Liver (tissue), 9 donors: ENCODE data around the gene SPSB2. TPM values are rescaled to one million over a fixed set of nuclear protein-coding genes. Genes with fewer than 3 reads are reported as not detected.
"Not testable (repeated sequence)": the region's sequence is repeated elsewhere in the genome, so short reads cannot be mapped to it uniquely, and the experiment has no call there.

ENCODE experiments used
- DNase-seq: peaks from one replicate; pipeline ENCODE4 v3.0.0-alpha.2; 2017; ENCODE audit warnings: low spot score
- H3K27ac ChIP-seq, 2 donors: one replicate each; pipeline ENCODE4 v1.7.0; 2013; ENCODE audit warnings: inconsistent platforms in 2 of 2, low read length in 2 of 2, control low read depth in 1 of 2, low read depth in 1 of 2, mild to moderate bottlenecking in 1 of 2
- H3K27me3 ChIP-seq, 4 donors: one replicate each; pipeline versions ENCODE4 v1.6.1 to v1.7.0; 2013; ENCODE audit warnings: low read length in 3 of 4, inconsistent platforms in 1 of 4, mild to moderate bottlenecking in 1 of 4, moderate library complexity in 1 of 4; ENCODE audit not compliant: control insufficient read depth in 4 of 4, insufficient read depth in 4 of 4
- H3K36me3 ChIP-seq, 4 donors: one replicate each; pipeline versions ENCODE4 v1.6.1 to v1.7.0; 2013; ENCODE audit warnings: low read length in 3 of 4, mild to moderate bottlenecking in 3 of 4, low read depth in 1 of 4, moderate library complexity in 1 of 4; ENCODE audit not compliant: control insufficient read depth in 4 of 4, insufficient read depth in 3 of 4
- H3K4me1 ChIP-seq, 4 donors: one replicate each; pipeline versions ENCODE4 v1.6.1 to v1.7.0; 2013; ENCODE audit warnings: low read length in 3 of 4, mild to moderate bottlenecking in 3 of 4, moderate library complexity in 1 of 4; ENCODE audit not compliant: control insufficient read depth in 4 of 4, insufficient read depth in 4 of 4
- H3K4me3 ChIP-seq, 3 donors: one replicate each; pipeline versions ENCODE4 v1.6.1 to v1.7.0; 2013; ENCODE audit warnings: low read length in 3 of 3, control low read depth in 1 of 3, low read depth in 1 of 3, mild to moderate bottlenecking in 1 of 3
- H3K9ac ChIP-seq, 2 donors: one replicate each; pipeline ENCODE4 v1.7.0; 2013; ENCODE audit warnings: low read length in 2 of 2, mild to moderate bottlenecking in 2 of 2, moderate library complexity in 2 of 2, control low read depth in 1 of 2, low read depth in 1 of 2
- H3K9me3 ChIP-seq, 4 donors: one replicate each; pipeline versions ENCODE4 v1.6.1 to v1.7.0; 2013; ENCODE audit warnings: low read length in 3 of 4; ENCODE audit not compliant: control insufficient read depth in 4 of 4
- CTCF ChIP-seq: fragments of 150-350 bp; IDR thresholded peaks from 2 replicates; pipeline ENCODE4 v1.5.1; 2017; ENCODE audit warnings: improper control_type of control experiment, low read depth, low read length; ENCODE audit not compliant: missing input control
- EGR1 ChIP-seq, 2 donors: IDR thresholded peaks; 2 replicates each; pipeline ENCODE4 v1.6.1; 2016 to 2018; ENCODE audit warnings: antibody characterized with exemption in 2 of 2, low read depth in 2 of 2
- FOXA2 ChIP-seq: IDR thresholded peaks from 2 replicates; pipeline ENCODE4 v1.6.1; 2016; ENCODE audit warnings: antibody characterized with exemption
- GABPA ChIP-seq, 2 donors: IDR thresholded peaks in 1 of 2; conservative IDR thresholded peaks in 1 of 2; 2 replicates each; pipeline ENCODE4 v1.6.1; 2016; ENCODE audit warnings: antibody characterized with exemption in 2 of 2, mild to moderate bottlenecking in 1 of 2, moderate library complexity in 1 of 2
- JUND ChIP-seq, 2 donors: IDR thresholded peaks; 2 replicates each; pipeline ENCODE4 v1.6.1; 2016; ENCODE audit warnings: antibody characterized with exemption in 2 of 2
- MAX ChIP-seq: IDR thresholded peaks from 2 replicates; pipeline ENCODE4 v1.6.1; 2016; ENCODE audit warnings: antibody characterized with exemption
- NR2F2 ChIP-seq: IDR thresholded peaks from 2 replicates; pipeline ENCODE4 v1.6.1; 2016; ENCODE audit warnings: antibody characterized with exemption
- RAD21 ChIP-seq, 2 donors: IDR thresholded peaks; 2 replicates each; pipeline ENCODE4 v1.6.1; 2016; ENCODE audit warnings: antibody characterized with exemption in 2 of 2, mild to moderate bottlenecking in 2 of 2
- REST ChIP-seq: IDR thresholded peaks from 2 replicates; pipeline ENCODE4 v1.6.1; 2016; ENCODE audit warnings: antibody characterized with exemption, mild to moderate bottlenecking
- RXRA ChIP-seq, 2 donors: IDR thresholded peaks; 2 replicates each; pipeline ENCODE4 v1.6.1; 2017 to 2018; ENCODE audit warnings: antibody characterized with exemption in 2 of 2, mild to moderate bottlenecking in 1 of 2
- SP1 ChIP-seq: IDR thresholded peaks from 2 replicates; pipeline ENCODE4 v1.6.1; 2018; ENCODE audit warnings: antibody characterized with exemption, mild to moderate bottlenecking
- TAF1 ChIP-seq: conservative IDR thresholded peaks from 2 replicates; pipeline ENCODE4 v1.6.1; 2016; ENCODE audit warnings: antibody characterized with exemption, mild to moderate bottlenecking
- YY1 ChIP-seq: IDR thresholded peaks from 2 replicates; pipeline ENCODE4 v1.6.1; 2016; ENCODE audit warnings: antibody characterized with exemption, mild to moderate bottlenecking
- WGBS: extraction: QIAGEN DNeasy Blood & Tissue Kit; methylation state at CpG from one replicate; pipeline ENCODE4 v1.1.7; 2013; 5-methylcytosine and 5-hydroxymethylcytosine counted together
- polyA plus RNA-seq, 2 donors: library from polyadenylated mRNA; stranded (reverse) in 1 of 2; unstranded in 1 of 2; fragments of 200-250 nt in 1 of 2; fragments of >200 nt in 1 of 2; fragmentation: Nextera tagmentation in 1 of 2; extraction: Ambion mirVana in 1 of 2; gene quantifications; one replicate each; pipeline versions ENCODE4 v1.2.1 to v1.2.3, GENCODE V29; 2013 to 2015
- total RNA-seq, 2 donors: library from RNA; depleted of rRNA; stranded (reverse); fragments of >200 nt; gene quantifications; one replicate each; pipeline ENCODE4 v1.2.3, GENCODE V29; 2014
- TF ChIP-seq, protein P1 (sequence below): IDR thresholded peaks from 2 replicates; pipeline ENCODE4 v1.6.1; 2016; ENCODE audit warnings: antibody characterized with exemption
- TF ChIP-seq, protein P2 (sequence below): IDR thresholded peaks from 2 replicates; pipeline ENCODE4 v1.6.1; 2016; ENCODE audit warnings: antibody characterized with exemption
- donor health status: healthy.
- donor health status: healthy.
- donor health status: healthy.
- donor health status: healthy.
- donor health status: healthy.

Gene SPSB2
- total and polyA plus RNA-seq, 4 donors = 3.2 to 4.6 (median 4.1) TPM

GRCh38 chr12:6872073-6873048 lies 742 bp downstream of the SPSB2 start (continued):
- TF ChIP-seq MAX (no peak), JUND (IDR thresholded peaks at IDR 0.05) (no peak), EGR1 (IDR thresholded peaks at IDR 0.05; ENCODE audit: low read depth in 2 of 2) (no peak), CTCF (peak; percentile 90), RAD21 (IDR thresholded peaks at IDR 0.05) (peak; percentile 52 to 74), RXRA (IDR thresholded peaks at IDR 0.05) (no peak), FOXA2 (no peak)
- TF ChIP-seq, protein P1, sequence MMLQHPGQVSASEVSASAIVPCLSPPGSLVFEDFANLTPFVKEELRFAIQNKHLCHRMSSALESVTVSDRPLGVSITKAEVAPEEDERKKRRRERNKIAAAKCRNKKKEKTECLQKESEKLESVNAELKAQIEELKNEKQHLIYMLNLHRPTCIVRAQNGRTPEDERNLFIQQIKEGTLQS = no peak

GRCh38 chr12:6871052-6871957 lies 1.8 kb downstream of the SPSB2 start:
- TF ChIP-seq JUND (IDR thresholded peaks at IDR 0.05) = no peak
- no peak for TF ChIP-seq YY1
- no peak for TF ChIP-seq NR2F2
- TF ChIP-seq RXRA (IDR thresholded peaks at IDR 0.05) = no peak
- TF ChIP-seq SP1 = no peak
- no peak for TF ChIP-seq GABPA (IDR thresholded peaks at IDR 0.05 in 1 of 2, conservative IDR thresholded peaks at IDR 0.05 in 1 of 2)
- TF ChIP-seq, protein P2, sequence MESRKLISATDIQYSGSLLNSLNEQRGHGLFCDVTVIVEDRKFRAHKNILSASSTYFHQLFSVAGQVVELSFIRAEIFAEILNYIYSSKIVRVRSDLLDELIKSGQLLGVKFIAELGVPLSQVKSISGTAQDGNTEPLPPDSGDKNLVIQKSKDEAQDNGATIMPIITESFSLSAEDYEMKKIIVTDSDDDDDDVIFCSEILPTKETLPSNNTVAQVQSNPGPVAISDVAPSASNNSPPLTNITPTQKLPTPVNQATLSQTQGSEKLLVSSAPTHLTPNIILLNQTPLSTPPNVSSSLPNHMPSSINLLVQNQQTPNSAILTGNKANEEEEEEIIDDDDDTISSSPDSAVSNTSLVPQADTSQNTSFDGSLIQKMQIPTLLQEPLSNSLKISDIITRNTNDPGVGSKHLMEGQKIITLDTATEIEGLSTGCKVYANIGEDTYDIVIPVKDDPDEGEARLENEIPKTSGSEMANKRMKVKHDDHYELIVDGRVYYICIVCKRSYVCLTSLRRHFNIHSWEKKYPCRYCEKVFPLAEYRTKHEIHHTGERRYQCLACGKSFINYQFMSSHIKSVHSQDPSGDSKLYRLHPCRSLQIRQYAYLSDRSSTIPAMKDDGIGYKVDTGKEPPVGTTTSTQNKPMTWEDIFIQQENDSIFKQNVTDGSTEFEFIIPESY = no peak
- TF ChIP-seq FOXA2 = no peak
- no peak for TF ChIP-seq REST
- no peak for TF ChIP-seq MAX
- TF ChIP-seq, protein P1 = no peak
- no peak for TF ChIP-seq TAF1
- no peak for TF ChIP-seq EGR1 (IDR thresholded peaks at IDR 0.05; ENCODE audit: low read depth in 2 of 2)

DNA sequence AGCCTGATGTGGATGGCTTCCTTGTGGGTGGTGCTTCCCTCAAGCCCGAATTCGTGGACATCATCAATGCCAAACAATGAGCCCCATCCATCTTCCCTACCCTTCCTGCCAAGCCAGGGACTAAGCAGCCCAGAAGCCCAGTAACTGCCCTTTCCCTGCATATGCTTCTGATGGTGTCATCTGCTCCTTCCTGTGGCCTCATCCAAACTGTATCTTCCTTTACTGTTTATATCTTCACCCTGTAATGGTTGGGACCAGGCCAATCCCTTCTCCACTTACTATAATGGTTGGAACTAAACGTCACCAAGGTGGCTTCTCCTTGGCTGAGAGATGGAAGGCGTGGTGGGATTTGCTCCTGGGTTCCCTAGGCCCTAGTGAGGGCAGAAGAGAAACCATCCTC lies 2.8 kb downstream of the SPSB2 start:
- not testable (repeated sequence) for H3K4me3 ChIP-seq, H3K27ac ChIP-seq, H3K27me3 ChIP-seq, H3K9me3 ChIP-seq, DNase-seq, H3K9ac ChIP-seq
- WGBS = 53% methylated on average over 4 of the region's 4 CpGs
- peaks cover 4 to 18% (median 9%) of the 10 kb centered on the region in 4 donors for H3K36me3 ChIP-seq
- peaks cover 3 to 54% (median 43%) of the 10 kb centered on the region in 4 donors for H3K4me1 ChIP-seq

More at GRCh38 chr12:6871052-6871957, 1.8 kb downstream of the SPSB2 start:
- Histone ChIP-seq H3K36me3 (peaks cover 4 to 12% (median 7%) of the 10 kb centered on the region in 4 donors), H3K27me3 (no peaks in the 10 kb centered on the region), H3K4me3 (no peak overlapping the region), H3K27ac (no peak overlapping the region), H3K4me1 (peaks cover 3 to 54% (median 42%) of the 10 kb centered on the region in 4 donors), H3K9ac (peak overlapping the region in 1 of 2 donors; percentile 6), H3K9me3 (no peaks in the 10 kb centered on the region)
- DNase-seq = peak; percentile 58
- WGBS = 77% methylated on average over 12 of the region's 12 CpGs
